T1000 (cell line): ENCODE results near the gene SHPK.

Experiments
- DNase-seq: peaks from one replicate; lab custom pipeline; 2025; ENCODE audit warnings: mixed read lengths; lab: John Stamatoyannopoulos, UW

The SHPK gene, protein sequence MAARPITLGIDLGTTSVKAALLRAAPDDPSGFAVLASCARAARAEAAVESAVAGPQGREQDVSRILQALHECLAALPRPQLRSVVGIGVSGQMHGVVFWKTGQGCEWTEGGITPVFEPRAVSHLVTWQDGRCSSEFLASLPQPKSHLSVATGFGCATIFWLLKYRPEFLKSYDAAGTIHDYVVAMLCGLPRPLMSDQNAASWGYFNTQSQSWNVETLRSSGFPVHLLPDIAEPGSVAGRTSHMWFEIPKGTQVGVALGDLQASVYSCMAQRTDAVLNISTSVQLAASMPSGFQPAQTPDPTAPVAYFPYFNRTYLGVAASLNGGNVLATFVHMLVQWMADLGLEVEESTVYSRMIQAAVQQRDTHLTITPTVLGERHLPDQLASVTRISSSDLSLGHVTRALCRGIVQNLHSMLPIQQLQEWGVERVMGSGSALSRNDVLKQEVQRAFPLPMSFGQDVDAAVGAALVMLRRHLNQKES

DNA sequence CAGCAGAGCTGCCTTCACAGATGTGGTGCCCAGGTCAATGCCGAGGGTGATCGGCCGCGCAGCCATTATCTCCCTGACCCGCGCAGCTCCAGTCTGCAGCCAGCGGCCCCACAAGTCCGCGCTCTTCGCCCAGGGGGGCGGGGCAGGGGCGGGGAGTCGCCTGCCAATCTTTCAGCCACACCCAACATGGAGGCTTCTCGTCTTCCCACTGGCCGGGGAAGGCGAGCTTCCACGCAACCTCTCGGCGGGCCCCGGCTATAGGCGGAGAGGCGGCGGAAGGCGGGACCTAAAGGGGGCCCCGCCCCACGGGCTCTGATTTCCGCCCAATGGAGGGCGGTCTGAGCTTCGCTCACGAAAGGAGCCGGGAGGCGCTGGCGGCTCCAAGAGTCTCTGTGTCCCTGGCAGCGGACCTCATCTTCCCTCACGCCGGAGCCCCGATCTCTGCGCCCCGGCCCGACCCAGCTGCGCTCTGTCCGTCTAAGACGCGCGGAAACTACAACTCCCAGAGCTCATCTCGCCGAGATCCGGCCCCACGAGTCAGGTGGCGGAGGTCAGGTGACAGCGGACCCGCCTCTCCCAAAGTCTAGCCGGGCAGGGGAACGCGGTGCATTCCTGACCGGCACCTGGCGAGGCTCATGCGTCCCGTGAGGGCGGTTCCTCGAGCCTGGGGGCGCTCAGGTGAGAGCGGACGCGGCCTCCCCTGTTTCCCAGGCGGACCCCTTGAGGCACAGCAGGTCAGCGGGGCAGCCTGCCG, at the start of gene SHPK, which contains the start of gene CTNS:
Gene SHPK, minus strand, starts transcription at position 97 of the 754 bp plus-strand sequence. Its CDS starts 31 bp downstream, at position 66.
Gene CTNS, plus strand, starts transcription at position 607 of the 754 bp plus-strand sequence. CDS start 3,447 bp downstream, outside the sequence.
- DNase-seq, result peak; percentile 96

DNA sequence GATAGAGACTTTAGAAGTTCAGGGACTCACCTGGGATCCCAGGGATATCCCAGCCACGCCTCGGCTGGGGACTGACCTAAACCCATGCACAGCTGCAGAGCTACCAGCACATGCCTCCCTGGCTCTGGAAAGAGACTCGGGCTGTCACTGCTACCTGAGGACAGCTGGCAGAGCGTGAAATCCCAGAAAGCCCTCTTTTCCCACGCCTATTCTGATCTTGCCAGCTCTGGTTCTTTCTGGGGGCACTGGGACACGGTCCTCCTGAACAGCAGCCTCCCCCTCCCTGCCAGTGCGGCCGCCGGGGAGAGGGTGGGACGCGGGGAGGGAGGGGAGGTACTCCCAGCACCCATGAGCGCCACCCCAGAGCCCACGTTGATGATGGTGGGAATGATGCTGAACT, 49.1 kb upstream of the SHPK start:
- DNase-seq, result no peak

DNA sequence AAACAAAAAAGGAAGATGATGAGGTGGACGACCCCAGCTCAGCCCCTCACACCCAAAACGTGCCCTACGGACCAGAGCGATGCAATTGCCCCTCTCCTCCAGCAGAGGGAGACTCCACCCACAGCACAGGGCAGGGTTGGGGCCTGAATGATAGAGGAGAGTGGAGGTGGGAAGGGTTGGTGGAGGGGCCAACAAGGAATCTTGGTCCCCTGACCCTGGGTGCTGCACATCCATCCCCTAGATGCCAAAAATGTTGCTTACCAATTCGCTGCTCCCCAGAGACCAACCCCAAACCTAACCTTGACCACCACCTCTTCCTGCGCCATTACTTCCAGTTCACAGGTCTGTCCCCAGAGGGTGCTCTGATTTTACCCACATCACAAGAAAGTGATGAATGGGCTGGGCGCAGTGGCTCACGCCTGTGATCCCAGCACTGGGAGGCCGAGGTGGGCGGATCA, 47.0 kb upstream of the SHPK start:
- DNase-seq, result no peak

DNA sequence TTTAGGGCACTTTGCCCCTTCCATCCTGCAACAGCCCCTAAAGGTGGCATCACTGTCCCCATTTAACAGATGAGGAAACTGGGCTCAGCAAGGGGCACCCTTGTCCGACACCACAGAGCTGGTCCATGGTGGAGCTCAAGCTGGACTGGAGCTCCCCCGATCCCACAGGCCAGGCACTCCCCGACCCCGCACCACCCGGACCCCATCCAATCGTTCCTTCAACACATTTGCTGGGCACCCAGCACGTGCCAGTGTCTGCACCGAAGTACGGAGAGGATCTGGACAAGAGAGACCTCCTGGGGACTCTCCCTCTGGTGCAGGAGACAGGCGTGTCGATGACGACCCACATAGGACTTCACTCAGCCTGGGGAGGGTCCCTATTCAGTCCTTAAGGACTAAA, 46.0 kb upstream of the SHPK start:
- no peak for DNase-seq

DNA sequence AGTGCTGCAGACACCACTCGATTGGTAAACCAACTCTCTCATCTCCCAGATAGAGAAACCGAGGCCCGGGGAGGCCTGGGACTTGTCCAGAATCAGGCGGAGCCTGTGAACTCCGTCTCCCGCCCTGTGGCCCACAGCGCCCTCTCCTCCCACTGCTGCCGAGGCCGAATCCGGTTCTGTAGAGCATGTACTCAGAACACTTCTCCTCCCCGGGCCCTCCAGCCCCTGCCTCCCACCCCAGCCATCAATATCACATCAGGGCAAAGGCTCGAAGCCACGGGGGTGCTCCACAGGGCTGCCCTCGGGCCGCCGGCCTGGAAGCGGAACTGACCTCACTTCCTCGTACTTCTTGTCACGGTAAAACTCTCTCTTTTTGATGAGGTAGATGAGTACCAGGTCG, 45.5 kb upstream of the SHPK start:
- no peak for DNase-seq

DNA sequence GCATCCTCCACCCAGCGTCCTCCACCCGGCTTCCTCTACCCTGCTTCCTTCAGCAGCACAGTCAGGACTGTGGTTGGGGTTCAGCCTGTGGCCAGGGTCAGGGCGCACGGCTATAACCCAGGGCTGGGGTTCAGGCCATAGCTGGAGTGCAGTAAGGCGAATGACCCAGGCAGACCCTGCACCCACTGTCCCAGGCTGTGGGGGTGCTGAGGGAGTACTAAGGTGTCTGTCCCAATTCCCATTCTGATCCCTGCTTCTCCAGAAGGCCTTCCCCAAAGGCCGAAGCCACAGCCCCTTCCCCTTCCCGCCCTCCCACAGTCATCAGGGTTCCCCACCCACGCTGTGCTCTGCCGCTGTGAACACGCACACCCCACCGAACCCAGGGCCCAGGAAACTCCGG, 45.0 kb upstream of the SHPK start:
- DNase-seq, result no peak

DNA sequence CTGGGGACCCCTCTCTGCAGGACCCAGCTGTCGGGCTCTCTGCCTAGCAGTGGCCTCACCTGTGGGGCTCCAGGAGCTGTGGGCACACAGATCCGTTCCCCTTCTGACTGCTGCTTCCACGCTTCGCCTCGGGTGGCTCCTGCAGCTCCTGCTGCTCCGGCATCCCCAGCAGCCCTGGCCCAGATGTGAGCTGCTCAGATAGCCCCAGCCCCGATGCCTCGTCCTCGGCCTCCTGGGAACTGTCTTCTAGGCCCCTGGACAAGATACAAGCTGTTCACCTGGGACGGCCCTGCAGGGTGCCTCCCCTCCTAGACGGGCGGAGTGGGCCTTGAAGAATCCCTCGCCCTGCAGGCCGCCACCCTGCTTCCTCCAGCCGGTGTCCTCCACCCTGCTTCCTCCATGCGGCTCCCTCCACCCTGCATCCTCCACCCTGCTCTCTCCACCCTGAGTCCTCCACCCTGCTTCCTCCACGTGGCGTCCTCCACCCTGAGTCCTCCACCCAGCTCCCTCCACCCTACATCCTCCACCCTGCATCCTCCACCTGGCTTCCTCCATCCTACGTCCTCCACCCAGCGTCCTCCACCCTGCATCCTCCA, 43.6 kb upstream of the SHPK start:
- DNase-seq, result no peak

DNA sequence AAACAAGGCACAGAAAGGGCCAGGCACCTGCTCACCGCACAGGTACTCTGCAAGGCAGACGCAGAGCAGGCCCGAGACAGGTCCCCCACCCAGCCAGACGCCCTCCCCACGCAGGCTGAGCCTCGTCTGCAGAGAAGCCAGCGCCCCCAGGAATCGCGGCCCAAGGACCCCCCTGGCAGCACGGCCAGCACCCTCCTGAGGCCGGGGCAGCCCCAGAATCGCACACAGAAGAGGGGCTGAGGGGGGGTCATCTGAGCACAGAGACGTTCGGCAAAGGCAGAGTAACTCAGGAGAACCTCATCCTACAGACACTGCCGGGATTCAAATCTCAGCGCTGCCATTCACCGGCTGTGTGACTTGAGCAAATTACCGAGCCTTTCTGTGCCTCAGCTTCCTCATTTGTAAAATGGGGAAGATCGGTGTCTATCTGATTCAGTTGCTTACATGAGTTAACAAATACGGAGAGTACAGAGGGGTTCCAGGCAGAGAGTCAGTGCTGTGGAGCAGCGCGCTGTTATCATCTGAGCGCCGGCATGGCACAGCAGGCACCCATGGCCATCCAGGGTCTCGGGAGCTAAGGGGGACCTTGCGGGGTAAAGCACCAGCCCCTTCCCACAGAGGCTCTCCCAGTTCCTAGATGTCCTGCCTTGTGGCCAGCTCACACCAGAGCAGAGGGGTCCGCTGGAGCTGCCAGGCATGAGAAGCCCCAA, 42.9 kb upstream of the SHPK start:
- DNase-seq, result no peak

DNA sequence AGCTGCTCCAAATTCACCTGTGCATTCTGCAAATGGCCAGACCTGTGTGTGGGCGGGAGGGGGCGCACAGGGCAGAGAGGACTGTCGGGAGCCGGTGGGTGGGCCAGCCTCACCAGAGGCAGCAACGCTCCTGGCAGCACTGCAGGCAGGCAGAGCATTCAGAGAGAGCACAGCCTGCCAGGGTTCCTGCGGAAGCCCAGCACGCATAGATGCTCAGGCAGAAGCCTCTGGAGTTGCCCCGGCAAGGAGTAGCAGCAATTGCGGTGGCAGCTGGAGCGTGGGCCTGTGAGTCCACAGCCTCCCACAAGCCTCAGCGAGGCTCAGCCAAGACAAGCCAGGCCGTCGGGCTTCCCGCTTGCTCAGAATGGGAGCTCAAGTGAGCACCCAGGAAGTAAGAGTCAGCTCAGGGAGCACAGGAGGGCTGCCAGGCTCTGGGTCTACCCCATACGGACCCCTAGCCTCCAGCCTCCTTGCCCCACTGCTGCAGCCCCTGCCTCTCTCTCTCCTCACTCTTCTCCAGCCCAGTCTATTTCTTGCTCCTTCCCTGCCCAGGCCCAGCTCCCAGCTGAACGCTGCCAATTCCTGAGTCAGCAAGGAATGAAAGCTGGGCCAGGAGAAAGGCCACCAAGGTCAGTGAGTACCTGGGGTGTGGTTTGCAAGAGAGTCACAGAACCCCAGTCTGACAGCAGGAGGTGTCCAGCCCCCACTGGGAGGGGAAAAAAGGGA, 42.2 kb upstream of the SHPK start:
- DNase-seq, result no peak

DNA sequence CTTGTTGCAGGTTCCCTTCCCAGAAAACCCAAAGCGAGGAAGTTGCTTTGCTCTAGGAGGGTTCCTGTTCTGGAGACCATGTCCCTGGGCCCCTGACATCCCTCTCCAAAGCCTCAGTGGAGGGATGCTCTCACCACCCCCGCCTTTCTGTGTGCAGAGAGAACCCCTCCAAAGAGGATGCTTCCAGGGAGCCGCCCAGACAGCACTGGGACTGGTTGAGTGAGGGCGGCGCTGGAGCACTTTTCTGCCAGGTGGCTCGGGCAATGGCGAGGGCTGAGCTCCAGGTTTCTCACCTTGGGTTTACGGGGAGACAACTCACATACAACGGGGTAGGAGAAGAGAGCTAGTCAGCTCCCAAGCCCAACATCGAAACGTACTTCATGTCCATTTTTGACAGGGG, 39.8 kb upstream of the SHPK start:
- no peak for DNase-seq

DNA sequence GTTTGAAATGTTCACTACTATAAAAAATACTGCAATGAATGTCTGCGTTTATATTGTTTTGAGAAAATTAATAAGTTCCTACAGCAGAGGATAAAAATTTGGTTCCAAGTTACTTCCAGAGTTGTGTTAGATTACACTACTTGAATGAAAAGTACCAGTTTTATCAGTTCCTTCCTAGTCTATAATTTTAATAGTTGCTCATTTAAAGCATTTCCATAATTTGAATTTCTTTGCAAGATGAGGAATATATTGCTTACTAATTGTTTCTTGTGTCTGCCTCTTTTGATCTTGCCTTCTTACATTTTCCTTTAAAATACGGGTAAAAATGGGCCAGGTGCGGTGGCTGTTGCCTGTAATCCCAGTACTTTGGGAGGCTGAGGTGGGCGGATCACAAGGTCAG, 36.5 kb upstream of the SHPK start:
- no peak for DNase-seq

DNA sequence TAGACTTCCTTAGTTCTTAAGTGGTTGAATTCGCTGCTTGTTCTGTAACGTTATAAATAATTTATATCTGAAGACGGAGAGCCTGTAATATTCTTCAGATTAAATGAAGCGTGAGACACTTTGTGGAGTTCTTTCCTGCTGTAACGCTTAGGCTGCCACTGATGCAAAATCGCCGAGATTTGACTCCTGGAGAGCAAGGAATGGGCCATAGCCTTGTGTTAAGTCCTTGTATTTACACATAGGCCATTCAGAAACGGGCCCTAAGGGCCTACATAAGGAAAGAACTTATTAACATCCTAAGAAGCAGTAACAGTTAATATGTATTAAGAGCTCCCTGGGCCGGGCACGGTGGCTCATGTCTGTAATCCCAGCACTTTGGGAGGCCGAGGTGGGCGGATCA, 33.5 kb upstream of the SHPK start:
- no peak for DNase-seq

DNA sequence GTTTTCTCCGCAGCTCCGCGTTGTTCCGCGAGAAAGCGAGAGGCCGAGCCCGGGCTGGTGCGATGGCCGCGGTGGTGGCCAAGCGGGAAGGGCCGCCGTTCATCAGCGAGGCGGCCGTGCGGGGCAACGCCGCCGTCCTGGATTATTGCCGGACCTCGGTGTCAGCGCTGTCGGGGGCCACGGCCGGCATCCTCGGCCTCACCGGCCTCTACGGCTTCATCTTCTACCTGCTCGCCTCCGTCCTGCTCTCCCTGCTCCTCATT, 33.0 kb upstream of the SHPK start:
- DNase-seq, result no peak

DNA sequence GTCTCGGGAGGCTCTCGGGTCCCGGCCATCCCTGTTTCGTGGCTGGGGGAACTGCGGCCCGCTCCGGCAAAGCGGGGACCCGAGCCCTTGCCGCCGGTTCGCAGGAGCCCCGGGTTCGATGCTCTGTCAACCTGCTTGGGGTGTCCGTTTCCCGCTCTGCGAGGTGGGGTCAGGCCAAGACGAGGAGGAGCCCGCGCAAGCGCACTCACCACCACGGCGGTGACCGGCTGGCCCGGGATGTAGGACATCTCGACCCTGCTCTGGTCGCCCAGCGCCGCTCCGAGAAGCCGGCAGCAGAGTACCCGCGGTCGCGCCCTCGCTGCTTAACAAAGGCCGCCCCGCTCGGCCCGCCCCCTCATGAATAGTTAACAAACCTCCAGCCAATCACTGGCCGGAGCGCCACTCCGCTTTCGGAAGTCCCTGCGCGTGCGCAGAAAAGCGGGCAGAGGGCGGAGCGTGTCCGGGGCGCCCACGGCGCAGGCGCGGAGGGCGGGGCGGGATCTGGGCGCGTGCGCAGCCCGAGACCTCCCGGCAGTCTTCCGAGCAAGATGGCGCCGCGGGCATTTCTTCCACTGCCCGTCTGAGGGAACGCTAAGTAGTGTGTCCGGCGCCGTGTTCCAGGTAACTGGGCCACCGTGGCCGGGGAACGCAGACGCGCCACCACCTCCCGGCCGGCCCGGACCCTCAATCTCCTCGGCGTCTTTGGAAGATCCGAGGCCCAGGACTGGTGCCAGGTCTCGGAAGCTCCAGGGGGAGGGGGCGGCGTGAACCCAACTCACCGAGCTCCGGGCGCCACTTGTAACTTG, 32.4 kb upstream of the SHPK start, which contains the start of the genes EMC6 and TAX1BP3:
Gene EMC6, plus strand, starts transcription at position 534 of the 806 bp plus-strand sequence. CDS start 335 bp downstream, outside the sequence.
Gene TAX1BP3, minus strand, starts transcription at position 300 of the 806 bp plus-strand sequence. Its CDS starts 52 bp downstream, at position 248.
- DNase-seq, result peak; percentile 98

DNA sequence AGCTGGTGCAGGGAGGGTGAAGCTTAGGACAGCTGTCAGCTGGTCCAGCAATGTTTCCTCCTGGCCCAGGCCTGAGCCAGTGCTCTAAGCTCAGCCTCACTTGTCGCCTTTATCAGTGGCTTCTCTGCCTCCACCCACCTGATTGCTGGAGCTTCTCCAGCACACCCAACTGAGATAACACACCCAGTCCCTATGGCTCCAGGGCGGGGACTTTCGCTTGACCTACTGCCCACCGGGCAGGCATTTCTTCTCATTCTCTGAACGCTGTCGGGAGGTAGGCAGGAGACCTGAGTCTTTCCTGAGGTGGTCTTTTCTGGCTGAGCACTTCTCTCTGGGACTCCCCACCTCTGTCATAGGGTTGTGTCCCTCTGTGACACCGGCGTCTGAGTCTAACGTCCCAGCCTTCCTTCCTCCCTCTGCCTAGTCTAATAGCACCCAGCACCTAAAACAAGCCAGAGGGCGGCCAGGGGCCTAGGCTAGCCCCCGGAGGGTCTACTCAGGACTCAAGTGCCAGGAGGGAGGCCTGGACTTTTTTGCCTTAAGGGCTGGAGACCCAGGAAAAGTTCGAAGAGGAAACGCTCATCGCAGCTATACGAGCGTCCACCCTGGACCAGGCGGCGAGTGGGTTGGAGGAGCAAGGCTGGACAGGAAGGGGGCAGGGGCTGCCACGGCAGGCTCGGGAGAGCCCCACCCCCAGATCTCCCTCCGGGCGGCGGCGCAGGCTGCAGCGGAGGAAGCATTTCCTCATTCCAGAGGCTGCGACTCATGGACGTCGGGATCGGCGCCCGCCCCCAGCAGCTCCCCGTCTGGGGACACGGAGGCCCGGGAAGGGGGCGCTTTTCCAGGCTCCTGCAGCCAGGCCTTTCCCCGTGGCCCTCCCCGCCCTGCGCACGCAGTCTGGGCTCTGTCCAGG, 31.6 kb upstream of the SHPK start:
- peak; percentile 81 for DNase-seq

DNA sequence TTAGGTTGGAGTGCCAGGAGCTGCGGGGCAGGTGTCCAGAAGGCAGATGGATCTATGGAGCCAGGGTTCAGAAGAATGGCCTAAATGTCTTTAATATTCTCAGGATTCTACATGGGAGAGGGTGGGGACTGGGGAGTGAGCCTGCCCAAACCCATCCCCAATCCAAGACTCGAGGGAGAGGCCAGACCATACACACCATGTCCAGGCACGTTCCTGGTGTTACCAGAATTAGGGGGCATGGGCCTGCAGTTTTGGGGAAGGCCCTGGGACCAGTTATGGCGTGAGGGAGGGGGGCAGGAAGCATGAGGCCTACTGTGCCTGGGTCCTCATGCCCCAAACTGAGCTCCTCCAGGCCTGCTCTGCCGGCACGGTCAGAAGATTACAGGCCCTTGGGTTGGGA, 30.5 kb upstream of the SHPK start:
- no peak for DNase-seq

DNA sequence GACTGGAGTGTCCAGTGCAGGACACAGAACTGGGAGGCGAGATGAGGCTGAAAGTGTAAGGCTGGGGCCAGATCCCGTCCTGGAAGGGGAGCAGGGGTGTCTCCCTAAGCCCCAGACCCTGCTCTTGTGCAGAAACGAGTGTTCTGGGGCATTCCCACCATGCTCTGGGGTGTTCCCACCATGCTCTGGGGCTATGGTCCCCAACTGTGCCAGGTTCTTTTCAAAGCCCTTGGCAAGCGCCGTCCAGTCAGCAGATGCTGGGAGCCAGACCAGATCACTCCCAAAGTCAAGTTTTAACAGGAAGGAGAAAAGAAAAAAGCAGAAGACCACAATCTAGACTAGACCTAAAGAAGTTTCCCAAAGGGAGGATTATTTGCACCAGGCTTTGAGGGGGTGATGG, 29.8 kb upstream of the SHPK start:
- no peak for DNase-seq

DNA sequence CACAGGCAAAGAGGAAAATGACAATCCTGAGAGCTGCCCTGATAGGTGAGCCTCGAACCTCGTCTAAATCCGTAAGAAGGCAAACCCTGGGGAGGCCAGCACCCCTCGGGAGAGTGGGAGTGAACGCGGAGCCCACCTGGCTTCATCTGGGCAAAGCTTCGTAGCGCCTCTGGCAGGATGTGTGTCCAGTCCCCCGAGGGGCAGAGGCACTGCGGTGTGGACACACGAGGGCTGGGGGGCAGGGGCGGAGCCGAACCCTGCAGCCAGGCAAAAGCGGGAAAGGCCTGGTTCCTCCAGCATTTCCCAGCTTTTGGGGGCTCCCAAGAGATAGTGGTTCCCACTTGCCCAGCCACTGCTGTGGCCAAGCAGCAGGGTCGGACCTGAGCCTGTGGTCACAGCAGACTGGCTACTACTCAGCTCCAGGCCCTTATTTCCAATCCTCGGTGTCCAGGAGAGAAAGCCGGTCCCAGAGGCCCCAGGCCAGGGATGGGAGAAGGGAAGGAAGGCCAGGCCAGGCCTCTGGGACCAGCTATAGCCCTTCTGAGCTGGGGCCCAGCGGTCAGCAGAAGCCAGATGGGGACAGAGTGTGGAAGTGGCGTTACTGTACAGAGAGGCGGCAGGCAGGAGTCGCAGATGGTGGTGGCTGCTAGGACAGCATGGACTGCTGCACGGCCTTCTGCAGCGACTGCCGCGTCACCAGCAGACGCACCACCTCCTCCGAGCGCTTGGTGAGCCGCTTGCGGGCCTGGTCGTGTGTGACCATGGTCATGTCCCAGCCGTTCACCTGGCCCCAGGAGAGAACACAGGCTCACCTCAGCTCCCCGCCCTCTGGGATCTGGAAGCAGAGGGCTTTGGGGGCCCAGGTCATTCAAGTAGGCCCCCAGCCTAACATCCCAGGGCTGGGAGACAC, 27.3 kb upstream of the SHPK start:
- DNase-seq, result no peak
